CD4-positive, alpha-beta T cell treated with Interleukin-1 beta for 1 hour (primary cell): ENCODE measurements around the gene MAP3K3.
A peak's percentile ranks its signal among the peaks of the same experiment; 100 is the strongest.

Experiments
- DNase-seq, 2 donors: peaks; one replicate each; pipeline ENCODE4 v3.0.0-alpha.2; 2020 to 2022

The MAP3K3 gene

GRCh38 chr17:63653050-63653449, 30.8 kb downstream of the MAP3K3 start:
- DNase-seq, result no peak

- DNase-seq, result no peak
Observed at GRCh38 chr17:63657786-63658185, 35.6 kb downstream of the MAP3K3 start.

- DNase-seq, result no peak
Observed at GRCh38 chr17:63658366-63658765, 36.1 kb downstream of the MAP3K3 start.

- DNase-seq, result no peak
Observed at GRCh38 chr17:63659850-63660249, 37.6 kb downstream of the MAP3K3 start.

GRCh38 chr17:63665527-63666214, 43.5 kb downstream of the MAP3K3 start:
- DNase-seq, result peak in 1 of 2 donors; percentile 36

GRCh38 chr17:63672856-63673255, 50.6 kb downstream of the MAP3K3 start:
- DNase-seq, result no peak

- DNase-seq, result no peak
Observed at GRCh38 chr17:63675231-63675606, 53.0 kb downstream of the MAP3K3 start.

GRCh38 chr17:63675607-63676546, 53.7 kb downstream of the MAP3K3 start:
- DNase-seq, result no peak

- DNase-seq, result no peak
Observed at GRCh38 chr17:63676584-63676983, 54.4 kb downstream of the MAP3K3 start.

- no peak for DNase-seq
Observed at GRCh38 chr17:63679214-63679613, 57.0 kb downstream of the MAP3K3 start.

GRCh38 chr17:63680700-63681099, 58.5 kb downstream of the MAP3K3 start:
- no peak for DNase-seq

GRCh38 chr17:63681530-63681929, 59.3 kb downstream of the MAP3K3 start:
- no peak for DNase-seq

GRCh38 chr17:63682441-63682840, 60.2 kb downstream of the MAP3K3 start:
- DNase-seq, result no peak

- DNase-seq, result no peak
Observed at GRCh38 chr17:63682981-63683380, 60.8 kb downstream of the MAP3K3 start.

- DNase-seq, result no peak
Observed at GRCh38 chr17:63685041-63685440, 62.8 kb downstream of the MAP3K3 start.

- no peak for DNase-seq
Observed at GRCh38 chr17:63685578-63685977, 63.4 kb downstream of the MAP3K3 start.

- no peak for DNase-seq
Observed at GRCh38 chr17:63686138-63686685, 64.0 kb downstream of the MAP3K3 start.

GRCh38 chr17:63688396-63689020, 66.3 kb downstream of the MAP3K3 start:
- no peak for DNase-seq

- no peak for DNase-seq
Observed at GRCh38 chr17:63689479-63689878, 67.3 kb downstream of the MAP3K3 start.

- DNase-seq, result no peak
Observed at GRCh38 chr17:63692195-63692816, 70.1 kb downstream of the MAP3K3 start.

GRCh38 chr17:63693411-63694113, 71.3 kb downstream of the MAP3K3 start:
- DNase-seq, result no peak
